Measurements from ENCODE around the gene EHBP1L1.
A peak's percentile ranks its signal among the peaks of the same experiment; 100 is the strongest.
"Not testable (repeated sequence)": the region's sequence is repeated elsewhere in the genome, so short reads cannot be mapped to it uniquely, and the experiment has no call there.

EHBP1L1 gene

GRCh38 chr11:65562788-65563187 lies 13.1 kb upstream of the EHBP1L1 start:
- DNase-seq, result no peak

DNA sequence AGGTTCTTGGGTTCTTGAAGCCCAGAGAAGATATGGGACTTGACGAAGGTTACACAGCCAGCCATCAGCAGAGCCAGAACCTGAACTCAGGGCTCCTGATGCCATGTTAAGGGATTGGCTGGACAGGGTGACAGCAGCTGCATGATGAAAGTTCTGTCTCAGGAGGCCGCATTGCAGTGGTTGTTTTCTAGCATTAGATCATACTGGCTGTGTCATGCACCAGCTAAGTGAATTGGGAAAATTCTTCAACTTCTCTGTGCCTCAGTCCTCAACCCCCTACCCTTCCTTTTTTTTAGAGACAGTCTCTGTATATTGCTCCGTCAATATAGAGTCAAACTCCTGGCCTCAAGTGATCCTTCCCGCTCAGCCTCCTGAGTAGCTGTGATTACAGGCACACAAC lies 12.3 kb upstream of the EHBP1L1 start:
- DNase-seq, result no peak

- not testable (repeated sequence) for DNase-seq
These were observed 10.8 kb upstream of the EHBP1L1 start for GRCh38 chr11:65564879-65565559.

DNA sequence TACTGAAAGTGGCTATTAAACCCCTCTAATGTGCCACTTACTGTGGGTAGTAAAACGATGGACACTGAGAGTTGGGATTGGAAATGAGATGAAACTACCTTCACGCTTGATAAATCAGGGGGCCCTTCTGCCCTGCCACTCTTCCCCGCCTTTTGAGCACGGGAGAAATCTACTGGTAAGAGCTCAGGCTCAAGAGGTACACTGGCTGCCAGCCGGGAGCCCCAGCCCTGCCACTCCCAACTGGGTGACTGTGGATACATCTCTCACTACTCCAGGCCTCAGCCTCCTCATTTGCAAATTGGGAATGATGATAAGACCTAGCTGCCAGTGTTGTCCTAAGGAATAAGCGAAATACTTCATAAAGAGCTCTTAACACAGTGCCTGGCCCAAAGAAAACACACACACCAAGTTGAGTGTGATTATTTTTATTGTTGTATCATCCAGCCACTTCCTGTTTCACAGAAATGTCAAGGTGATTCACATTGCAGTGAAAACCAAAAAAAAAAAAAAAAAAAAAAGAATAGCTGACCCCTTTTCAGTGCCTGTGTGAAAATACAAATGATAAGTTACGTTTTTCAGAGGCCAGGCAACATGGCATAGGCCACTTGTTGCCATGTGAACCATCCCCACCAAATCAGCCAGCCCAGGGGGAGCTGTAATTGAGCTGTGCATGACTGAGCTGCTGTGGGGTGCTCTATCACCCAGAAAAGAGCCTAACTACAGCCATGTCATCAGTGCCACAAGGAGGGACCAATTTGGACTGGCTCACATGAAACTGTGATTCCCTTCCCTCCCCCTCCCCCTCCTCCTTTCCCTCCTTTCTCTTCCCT lies 10.0 kb upstream of the EHBP1L1 start:
- DNase-seq, result no peak

DNA sequence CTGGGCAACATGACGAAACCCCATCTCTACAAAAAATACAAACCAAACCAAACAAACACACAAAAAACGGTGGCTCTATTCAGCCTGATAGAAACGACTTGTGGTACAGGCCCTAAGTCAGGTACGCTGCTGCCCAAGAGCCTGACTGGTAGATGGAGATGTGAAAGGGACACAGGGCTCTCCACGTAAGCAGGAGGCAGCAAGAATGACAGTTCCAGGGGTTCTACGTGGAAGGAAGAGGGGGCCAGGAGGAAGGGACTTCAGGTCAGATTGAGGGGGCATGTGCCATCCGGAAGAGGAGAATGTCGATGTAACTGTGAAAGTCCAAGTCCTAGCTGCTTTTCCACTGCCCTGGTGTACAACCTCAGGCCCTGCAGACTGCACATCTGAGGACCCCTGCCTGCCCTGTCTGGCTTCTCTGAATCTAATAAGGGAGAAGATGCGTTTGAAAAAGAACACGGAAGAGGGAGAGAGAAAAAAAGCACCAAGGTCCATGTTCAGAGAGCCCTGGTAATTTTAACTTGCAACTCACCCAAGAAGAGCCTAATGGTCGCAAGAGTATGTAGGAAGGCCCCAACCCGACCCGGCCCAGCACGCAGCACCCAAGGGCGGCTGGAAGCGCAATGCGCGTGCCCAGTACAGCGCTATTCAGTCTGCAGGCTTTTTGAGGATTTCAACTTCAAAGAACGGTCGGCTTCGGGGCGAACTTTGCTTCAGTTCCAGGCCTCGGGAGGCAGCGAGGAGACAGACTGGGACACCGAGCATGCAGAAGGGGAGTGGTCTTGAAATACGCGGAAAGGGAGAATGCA lies 6.5 kb upstream of the EHBP1L1 start:
- no peak for DNase-seq

DNA sequence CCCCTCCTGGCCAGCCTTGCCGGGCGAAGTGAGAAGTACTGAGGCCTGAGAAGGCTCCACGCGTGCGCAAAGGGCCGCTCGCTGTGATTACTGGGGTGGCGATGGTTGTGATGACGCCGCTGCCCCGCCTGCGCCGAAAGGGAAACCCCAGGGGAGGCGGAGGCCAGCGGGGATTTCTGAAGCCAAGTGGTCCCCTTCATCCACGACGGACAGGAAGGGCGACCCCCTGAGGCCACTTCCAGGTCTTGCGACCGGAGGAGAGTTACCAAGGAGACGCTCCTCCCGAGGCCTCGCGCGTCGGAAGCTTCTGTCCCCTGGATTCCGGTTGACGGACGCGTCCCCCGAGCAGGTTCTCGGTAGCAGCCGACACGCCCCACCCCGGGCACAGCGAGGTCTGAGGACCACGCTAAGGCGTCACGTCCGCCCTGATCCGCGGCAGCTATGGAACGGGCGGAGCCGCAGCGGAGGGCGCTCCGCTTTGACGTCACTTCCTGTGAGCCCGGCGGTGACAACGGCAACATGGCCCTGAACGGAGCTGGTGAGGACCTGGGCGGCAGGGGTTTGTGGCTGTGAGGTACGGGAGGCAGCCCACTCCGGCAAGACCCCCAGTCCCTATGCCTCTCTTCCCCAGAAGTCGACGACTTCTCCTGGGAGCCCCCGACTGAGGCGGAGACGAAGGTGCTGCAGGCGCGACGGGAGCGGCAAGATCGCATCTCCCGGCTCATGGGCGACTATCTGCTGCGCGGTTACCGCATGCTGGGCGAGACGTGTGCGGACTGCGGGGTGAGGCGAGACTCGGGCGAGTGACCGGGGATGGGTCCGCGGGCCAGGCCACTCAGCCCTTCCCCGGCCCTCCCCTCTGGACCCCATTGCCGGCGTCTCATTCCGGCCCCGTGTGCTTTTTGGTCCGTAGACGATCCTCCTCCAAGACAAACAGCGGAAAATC lies 5.6 kb upstream of the EHBP1L1 start, which contains the start of gene ZNRD2:
Gene ZNRD2, plus strand, starts transcription at position 505 of the 946 bp plus-strand sequence. Its CDS starts 15 bp downstream, at position 520.
- DNase-seq, result peak; percentile 99

- no peak for DNase-seq
These were observed 4.4 kb upstream of the EHBP1L1 start for GRCh38 chr11:65571420-65571819.

DNA sequence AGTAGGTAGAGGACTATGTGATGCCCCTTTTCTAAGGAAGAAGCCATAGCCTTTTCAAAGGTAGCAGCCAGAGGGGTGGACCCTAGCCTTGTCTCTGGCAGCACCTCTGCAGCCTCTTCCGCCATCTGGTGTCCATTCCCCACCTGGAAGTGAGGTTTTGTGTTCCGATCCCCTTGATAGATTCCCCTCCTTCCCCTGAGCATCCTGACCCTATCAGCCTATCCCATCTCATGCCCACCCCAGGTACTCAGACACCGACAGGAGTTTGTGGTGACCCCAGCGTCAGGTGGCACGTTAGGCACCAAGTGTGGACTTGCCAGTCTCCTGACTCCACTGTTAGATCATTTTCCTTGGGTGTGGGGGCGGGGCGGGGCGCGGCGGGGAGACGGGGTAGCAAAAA lies 3.9 kb upstream of the EHBP1L1 start:
- peak; percentile 62 for DNase-seq

- peak; percentile 93 for DNase-seq
These were observed 3.3 kb upstream of the EHBP1L1 start, which contains the start of gene FAM89B for GRCh38 chr11:65572356-65573051. TSS of gene FAM89B (plus strand) at chr11:65572538. CDS start at chr11:65572670, 132 bp downstream.

GRCh38 chr11:65573391-65574079 lies 2.3 kb upstream of the EHBP1L1 start:
- no peak for DNase-seq

DNA sequence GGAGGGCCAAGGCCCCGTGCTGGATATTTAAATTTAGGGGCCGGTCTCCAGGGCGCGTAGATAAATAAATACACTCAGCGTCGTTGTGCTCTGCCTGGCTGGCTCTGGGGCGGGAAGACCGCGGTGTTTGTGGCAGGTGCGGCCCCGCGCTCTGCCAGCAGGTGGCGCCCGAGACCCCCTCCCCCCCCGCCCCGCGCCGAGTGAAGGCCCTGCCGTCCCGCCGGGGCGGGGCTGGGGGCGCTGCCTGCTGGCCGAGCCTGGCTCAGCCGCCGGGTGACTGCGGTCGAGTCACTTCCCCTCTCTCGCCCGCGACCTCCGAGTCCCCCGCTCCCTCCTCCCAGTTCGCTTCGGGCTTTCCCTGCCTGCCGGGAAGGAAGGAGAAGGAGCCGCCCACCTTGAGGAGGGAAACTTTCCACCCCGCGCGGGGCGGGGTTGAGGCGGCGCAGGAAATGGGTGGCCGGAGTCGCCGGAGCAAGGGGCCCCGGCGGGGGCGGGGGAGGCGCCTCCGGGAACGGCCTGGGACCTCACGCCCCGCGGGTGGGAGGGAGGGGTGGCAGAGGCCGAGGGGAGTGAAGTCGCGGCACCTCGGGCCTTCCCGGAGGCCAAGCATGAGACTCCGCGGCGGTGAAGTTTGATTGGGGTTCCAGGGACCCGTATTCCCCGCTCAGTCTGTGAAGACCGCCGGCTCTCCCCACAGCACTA lies 1.6 kb upstream of the EHBP1L1 start:
- DNase-seq, result peak; percentile 98

DNA sequence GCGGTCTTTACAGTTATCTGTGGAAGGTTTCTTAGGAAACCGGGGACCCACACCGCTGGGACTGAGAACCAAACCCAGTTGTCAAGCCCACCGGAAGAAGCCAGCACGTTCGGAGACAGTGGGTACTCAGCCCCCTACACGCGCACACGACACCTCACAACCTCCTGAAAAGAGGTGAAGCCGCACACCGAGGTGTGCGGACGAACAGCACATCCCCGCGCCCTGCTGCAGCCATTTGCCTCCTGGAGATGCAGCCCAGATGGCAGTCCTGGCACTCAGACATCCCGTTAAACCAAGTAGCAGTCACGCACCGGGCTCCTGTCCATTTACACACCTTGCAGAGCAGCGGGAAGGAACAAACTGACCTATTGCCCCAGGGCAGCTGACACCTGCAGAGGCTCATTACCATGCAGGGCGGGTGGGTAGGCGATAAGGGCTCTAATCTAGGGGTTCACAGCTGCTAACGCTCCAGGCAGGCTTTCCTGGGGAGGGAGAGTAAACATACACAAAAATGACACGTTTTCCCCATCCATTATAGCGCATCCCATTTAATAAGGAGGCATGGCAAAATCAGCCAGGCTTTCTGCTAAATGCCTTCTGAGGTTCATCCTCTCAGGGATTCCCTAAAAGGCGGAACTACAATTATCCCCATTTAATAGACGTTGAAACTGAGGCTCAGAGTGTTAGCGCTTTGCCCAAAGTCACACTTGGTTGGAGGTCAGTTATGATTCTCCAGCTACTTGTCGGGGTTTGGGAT lies 864 bp upstream of the EHBP1L1 start:
- peak; percentile 85 for DNase-seq

DNA sequence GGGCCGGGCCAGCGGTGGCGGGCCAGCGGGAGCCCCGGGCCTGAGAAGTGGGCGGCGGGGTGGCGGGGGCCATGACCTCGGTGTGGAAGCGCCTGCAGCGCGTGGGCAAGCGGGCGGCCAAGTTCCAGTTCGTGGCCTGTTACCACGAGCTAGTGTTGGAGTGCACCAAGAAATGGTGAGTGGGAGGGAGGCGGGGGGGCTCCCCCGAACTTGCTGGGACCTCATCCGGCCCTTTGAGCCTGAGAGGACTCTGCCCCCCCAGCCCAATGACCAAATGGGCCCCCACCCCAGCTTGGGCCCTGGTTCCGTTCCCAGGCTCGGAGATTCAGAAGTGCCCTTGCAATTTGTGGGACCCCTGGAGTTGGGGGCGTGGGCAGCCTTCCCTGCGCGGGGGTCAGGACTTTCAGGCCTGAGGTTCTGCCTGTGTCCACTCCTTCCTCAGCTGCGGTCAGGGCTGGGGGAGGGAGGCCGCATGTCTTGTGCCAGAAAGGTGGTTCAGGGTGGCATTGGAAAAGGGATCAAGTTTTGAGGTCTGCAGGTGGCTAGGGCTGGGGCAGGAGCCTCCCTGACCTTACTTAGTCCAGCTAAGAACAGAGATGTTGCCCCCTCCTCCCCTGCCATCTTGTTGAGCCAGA lies 496 bp downstream of the EHBP1L1 start:
- DNase-seq, result no peak

GRCh38 chr11:65576867-65577755 lies 1.3 kb downstream of the EHBP1L1 start:
- DNase-seq, result no peak

DNA sequence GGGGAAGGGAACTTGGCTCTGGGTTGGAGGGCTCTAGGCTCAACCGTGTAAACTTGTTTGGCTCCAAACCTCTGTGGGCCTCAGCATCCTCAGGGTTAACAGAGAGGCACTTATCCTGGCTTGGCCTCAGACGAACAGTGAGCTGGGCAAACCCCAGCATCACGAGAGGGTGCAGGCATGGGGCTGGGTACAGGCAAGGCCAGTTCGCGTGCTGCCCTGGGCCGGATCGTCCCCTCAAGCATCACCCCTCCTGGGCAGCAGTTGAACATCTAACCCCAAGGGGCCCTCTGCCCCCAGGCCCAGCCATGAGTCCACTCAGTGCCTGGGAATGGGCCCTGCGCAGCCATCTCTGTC lies 1.9 kb downstream of the EHBP1L1 start:
- no peak for DNase-seq

- no peak for DNase-seq
These were observed 2.3 kb downstream of the EHBP1L1 start for GRCh38 chr11:65578134-65578533.

DNA sequence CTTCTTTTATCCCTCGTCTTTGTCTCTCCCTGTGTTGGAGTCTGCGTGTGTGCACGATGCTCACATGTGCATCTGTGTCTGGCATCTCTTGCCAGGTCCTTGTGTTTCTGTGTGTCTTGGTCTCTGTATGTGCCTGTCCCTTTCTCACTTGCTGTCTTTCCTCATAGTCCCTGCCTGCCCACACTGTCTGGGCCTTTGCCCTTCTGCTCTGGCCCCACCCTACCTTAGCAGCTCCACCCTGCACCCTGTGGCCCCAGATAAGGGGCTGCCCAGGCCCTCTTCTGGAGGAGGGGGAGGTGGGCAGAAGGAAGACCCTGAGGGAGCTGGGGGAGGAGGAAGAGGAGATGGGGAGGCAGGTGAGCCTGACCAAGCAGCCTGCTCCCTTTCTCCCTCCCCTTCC lies 2.8 kb downstream of the EHBP1L1 start:
- no peak for DNase-seq

- DNase-seq, result no peak
These were observed 3.4 kb downstream of the EHBP1L1 start for GRCh38 chr11:65579291-65579690.
